Fibroblast of mammary gland (primary cell): ENCODE data around the gene ZNF8.
"Not testable (repeated sequence)": the region's sequence is repeated elsewhere in the genome, so short reads cannot be mapped to it uniquely, and the experiment has no call there.

Experiments
- DNase-seq: peaks from one replicate; pipeline ENCODE4 v3.0.0-alpha.2; 2010; ENCODE audit warnings: low read depth
- H3K4me3 ChIP-seq: 2 replicates; pipeline ENCODE4 v1.5.1; 2011; ENCODE audit warnings: low read depth, mild to moderate bottlenecking, low read length, moderate library complexity; ENCODE audit not compliant: control insufficient read depth
- TF ChIP-seq, protein P1 (sequence below): conservative IDR thresholded peaks from 2 replicates; pipeline ENCODE4 v1.5.1; 2011; ENCODE audit warnings: low read depth, low read length, inconsistent platforms; ENCODE audit not compliant: control insufficient read depth, insufficient read depth

ZNF8 gene

DNA sequence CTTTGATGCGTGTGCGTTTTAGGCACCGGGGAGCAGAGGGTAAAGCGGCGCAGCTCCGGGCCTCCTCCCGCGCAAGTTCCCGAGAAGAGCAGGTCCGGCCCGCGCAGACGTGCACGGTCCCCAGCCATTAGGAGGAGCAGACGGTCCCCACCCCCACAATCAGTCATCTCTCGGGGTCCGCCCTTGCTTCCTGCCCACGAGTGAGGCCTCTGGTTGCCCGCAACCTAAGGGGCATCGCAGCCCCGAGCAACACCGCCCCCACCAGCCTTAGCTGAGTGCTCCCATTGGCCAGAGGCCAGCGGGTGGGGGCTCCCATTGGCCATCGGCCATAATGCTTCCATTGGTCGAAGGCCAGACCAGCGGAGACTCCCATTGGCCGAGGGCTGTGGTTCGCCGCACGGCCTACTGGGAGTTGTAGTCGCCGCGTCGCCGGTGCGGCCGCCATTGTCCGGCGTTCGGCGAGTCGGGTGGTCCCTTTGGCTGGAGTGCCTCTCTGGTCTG, at the start of gene ZNF8:
Gene ZNF8, plus strand, starts transcription at position 415 of the 501 bp plus-strand sequence. CDS start 127 bp downstream, outside the sequence.
- TF ChIP-seq, protein P1, sequence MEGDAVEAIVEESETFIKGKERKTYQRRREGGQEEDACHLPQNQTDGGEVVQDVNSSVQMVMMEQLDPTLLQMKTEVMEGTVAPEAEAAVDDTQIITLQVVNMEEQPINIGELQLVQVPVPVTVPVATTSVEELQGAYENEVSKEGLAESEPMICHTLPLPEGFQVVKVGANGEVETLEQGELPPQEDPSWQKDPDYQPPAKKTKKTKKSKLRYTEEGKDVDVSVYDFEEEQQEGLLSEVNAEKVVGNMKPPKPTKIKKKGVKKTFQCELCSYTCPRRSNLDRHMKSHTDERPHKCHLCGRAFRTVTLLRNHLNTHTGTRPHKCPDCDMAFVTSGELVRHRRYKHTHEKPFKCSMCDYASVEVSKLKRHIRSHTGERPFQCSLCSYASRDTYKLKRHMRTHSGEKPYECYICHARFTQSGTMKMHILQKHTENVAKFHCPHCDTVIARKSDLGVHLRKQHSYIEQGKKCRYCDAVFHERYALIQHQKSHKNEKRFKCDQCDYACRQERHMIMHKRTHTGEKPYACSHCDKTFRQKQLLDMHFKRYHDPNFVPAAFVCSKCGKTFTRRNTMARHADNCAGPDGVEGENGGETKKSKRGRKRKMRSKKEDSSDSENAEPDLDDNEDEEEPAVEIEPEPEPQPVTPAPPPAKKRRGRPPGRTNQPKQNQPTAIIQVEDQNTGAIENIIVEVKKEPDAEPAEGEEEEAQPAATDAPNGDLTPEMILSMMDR: no peak
- DNase-seq: peak; percentile 97

DNA sequence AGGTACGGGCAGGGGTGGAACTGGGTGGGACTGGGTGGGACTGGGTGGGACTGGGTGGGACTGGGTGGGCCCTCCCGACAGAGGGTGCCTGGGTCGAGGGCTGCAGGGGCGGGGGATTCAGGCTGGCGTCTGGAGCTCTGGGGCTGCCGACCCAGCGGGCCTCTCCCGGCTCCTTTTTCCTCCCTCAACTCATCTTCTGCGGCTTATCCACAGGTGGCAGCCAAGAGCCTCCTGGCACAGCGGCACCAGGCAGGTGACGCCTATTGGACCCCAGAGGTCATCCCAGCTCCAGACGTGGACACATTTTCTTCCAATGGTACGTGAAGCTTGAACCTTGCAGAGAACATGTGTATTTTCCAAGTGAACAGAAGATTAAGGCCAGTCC, 49.5 kb upstream of the ZNF8 start:
- TF ChIP-seq, protein P1: peak; percentile 45
- peak; percentile 49 for DNase-seq
- H3K4me3 ChIP-seq: peak overlapping the region; percentile 77

More for the DNA sequence above, at the start of gene ZNF8:
- H3K4me3 ChIP-seq: peak within 1 kb of the TSS; percentile 89

DNA sequence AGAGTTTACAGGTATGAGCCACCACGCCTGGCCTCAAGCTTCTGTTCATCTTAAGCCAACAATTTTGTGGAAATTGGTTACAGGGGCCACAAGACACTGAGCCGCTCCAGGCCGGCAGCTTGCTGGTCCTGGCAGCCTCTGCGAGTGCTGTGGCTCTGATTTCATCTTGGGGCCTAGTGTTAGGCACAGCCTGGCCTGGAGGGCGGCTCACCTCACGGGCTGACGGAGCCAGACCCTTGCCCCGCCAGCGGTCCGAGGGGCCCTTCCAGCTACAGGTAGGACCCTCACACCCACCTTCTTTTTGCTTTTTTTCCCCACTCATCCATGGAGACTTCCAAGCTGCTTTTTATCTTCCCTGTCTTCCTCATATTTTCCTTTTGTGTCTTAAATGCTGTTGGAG, 41.4 kb upstream of the ZNF8 start:
- no peak overlapping the region for H3K4me3 ChIP-seq
- TF ChIP-seq, protein P1: no peak
- no peak for DNase-seq

DNA sequence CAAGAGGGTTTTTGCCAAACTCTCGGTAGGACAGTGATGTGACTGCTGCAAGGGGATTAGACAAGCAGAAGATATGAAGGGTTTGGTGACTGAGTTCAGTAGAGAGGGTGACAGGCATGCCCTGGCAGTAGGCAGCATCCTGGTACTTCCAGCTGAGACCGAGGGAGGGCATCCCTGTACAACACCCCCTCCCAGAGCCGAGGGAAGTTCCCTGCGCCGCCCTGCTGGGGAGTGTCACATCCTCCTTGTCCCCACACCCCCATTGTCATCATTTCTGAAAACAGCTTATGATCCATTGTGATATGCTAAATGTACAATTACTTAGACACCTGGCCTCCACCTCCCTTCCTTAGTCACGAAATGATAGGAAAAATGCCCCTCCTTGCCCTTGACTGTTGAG, 35.4 kb upstream of the ZNF8 start:
- TF ChIP-seq, protein P1: no peak
- no peak for DNase-seq
- H3K4me3 ChIP-seq: no peak overlapping the region

DNA sequence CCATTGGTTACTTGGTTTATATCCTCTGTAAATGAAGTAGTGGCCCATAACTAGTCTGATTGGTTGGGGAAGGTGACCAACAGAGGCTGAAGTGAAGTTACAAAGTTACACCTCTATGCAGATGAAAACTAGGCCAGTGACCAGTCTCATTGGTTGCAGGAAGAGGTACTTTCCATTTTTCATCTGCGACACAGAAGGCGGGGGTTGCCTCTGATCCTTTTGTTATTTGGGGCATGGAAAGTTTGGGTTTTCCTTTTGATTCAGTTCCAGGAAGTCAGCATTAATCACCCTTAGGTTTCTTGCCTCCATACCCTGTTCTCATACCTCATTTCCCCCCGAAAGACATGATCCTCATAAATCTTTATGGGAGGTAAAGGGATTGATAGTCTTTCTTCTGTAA, 29.9 kb upstream of the ZNF8 start:
- no peak overlapping the region for H3K4me3 ChIP-seq
- TF ChIP-seq, protein P1: no peak
- DNase-seq: no peak

DNA sequence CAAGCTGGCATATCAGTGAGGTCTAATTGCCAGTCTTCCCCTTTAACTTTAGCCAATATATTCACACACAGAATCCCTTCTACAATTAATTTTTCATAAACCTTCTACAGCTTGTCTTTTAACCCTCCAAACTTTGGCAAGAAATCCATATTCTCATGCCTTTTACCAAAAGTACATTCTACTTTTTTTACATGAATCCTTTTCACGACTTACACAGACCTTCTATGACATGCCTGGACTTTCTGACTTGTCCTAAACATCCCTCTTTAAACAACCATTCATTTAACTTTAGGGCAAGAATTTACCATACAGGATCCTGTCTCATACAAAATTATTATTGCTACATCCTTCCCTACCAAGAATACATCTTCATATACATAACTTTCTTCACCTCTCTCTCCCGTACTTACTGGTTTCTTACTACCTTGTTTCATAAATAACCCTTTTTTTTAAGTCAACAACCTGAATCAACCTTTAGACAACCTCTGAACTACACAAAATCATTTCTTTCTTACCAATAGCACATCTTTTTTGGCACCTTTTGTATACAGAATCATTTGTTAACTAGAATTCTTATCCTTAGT, 26.6 kb upstream of the ZNF8 start:
- TF ChIP-seq, protein P1: no peak
- peak; percentile 31 for DNase-seq

DNA sequence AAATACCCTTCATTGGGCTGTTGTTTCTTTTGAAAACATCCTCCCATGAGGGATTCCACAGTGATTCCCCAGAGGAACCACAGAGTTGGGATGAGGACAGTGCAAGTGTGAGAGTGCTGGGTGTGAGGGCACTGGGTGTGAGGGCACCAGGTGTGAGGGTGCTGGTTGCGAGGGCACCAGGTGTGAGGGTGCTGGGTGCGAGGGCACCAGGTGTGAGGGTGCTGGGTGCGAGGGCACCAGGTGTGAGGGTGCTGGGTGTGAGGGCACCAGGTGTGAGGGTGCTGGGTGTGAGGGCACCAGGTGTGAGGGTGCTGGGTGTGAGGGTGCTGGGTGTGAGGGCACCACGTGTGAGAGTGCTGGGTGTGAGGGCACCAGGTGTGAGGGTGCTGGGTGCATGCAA, 20.5 kb upstream of the ZNF8 start:
- DNase-seq, H3K4me3 ChIP-seq: not testable (repeated sequence)

More for the DNA sequence above, 26.6 kb upstream of the ZNF8 start:
- H3K4me3 ChIP-seq: no peak overlapping the region
